ENCODE data around the gene OVCA2. TPM values are rescaled to one million over a fixed set of nuclear protein-coding genes. Genes with fewer than 3 reads are reported as not detected.

Gene OVCA2
- total and polyA plus RNA-seq, 2 donors from 2014 or later: 22.9 to 63.6 TPM

GRCh38 chr17:2029911-2030778 lies 11.7 kb upstream of the OVCA2 start, which contains the start of gene DPH1:
DPH1 (plus strand) TSS chr17:2030153; CDS start chr17:2030170, 17 bp downstream.
- H3K36me3 ChIP-seq (ENCODE audit: control insufficient read depth in 2 of 3, insufficient read depth in 3 of 3, low read length in 3 of 3): peaks cover 0 to 6% (median 3%) of the 10 kb centered on the region in 3 donors
- H3K27ac ChIP-seq (ENCODE audit: low read depth in 2 of 2, low read length in 2 of 2): peak within 1 kb of the TSS; percentile 25 to 62
- peaks cover 0 to 12% (median 6%) of the 10 kb centered on the region in 3 donors for H3K4me1 ChIP-seq (ENCODE audit: control insufficient read depth in 2 of 3, insufficient read depth in 2 of 3, low read depth in 1 of 3, low read length in 3 of 3)
- no peak for FAIRE-seq
- no peaks in the 10 kb centered on the region for H3K9me3 ChIP-seq (ENCODE audit: control insufficient read depth in 2 of 3, insufficient read depth in 1 of 3, low read length in 3 of 3)
- no peaks in the 10 kb centered on the region for H3K27me3 ChIP-seq (ENCODE audit: control insufficient read depth, insufficient read depth, low read length)
- peak; percentile 90 to 96 (median 94) for DNase-seq
- H3K9ac ChIP-seq (ENCODE audit: low read length in 3 of 3): peak within 1 kb of the TSS; percentile 73 to 76 (median 74)
- peak; percentile 20 for TF ChIP-seq CTCF (IDR thresholded peaks at IDR 0.05; ENCODE audit: borderline replicate concordance, extremely low read depth, insufficient read depth)
- intact Hi-C loops (cut with DNase I): loop anchor here (5.0 kb wide), 1 partner anchor 118 kb away; no protein-coding TSS in a partner anchor
- H3K4me3 ChIP-seq (ENCODE audit: low read length in 3 of 3): peak within 1 kb of the TSS; percentile 55 to 94 (median 91)

GRCh38 chr17:2030779-2031163 lies 11.1 kb upstream of the OVCA2 start:
- TF ChIP-seq CTCF (IDR thresholded peaks at IDR 0.05; ENCODE audit: borderline replicate concordance, extremely low read depth, insufficient read depth): peak; percentile 57
- peak overlapping the region; percentile 55 to 94 (median 91) for H3K4me3 ChIP-seq (ENCODE audit: low read length in 3 of 3)
- intact Hi-C loops (cut with DNase I): no loop called here
- peaks cover 0 to 10% (median 6%) of the 10 kb centered on the region in 3 donors for H3K4me1 ChIP-seq (ENCODE audit: control insufficient read depth in 2 of 3, insufficient read depth in 2 of 3, low read depth in 1 of 3, low read length in 3 of 3)
- peaks cover 0 to 9% (median 3%) of the 10 kb centered on the region in 3 donors for H3K36me3 ChIP-seq (ENCODE audit: control insufficient read depth in 2 of 3, insufficient read depth in 3 of 3, low read length in 3 of 3)
- H3K9ac ChIP-seq (ENCODE audit: low read length in 3 of 3): peak overlapping the region; percentile 73 to 76 (median 74)
- FAIRE-seq (no peak), DNase-seq (peak in 1 of 5 donors; percentile 81)
- H3K27ac ChIP-seq (ENCODE audit: low read depth in 2 of 2, low read length in 2 of 2): no peak overlapping the region
- H3K9me3 ChIP-seq (ENCODE audit: control insufficient read depth in 2 of 3, insufficient read depth in 1 of 3, low read length in 3 of 3): no peaks in the 10 kb centered on the region
- H3K27me3 ChIP-seq (ENCODE audit: control insufficient read depth, insufficient read depth, low read length): no peaks in the 10 kb centered on the region

GRCh38 chr17:2033153-2033552 lies 8.7 kb upstream of the OVCA2 start:
- Histone ChIP-seq H3K9ac (ENCODE audit: low read length in 3 of 3) (no peak overlapping the region), H3K4me1 (ENCODE audit: control insufficient read depth in 2 of 3, insufficient read depth in 2 of 3, low read depth in 1 of 3, low read length in 3 of 3) (peaks cover 0 to 10% (median 6%) of the 10 kb centered on the region in 3 donors), H3K27me3 (ENCODE audit: control insufficient read depth, insufficient read depth, low read length) (no peaks in the 10 kb centered on the region), H3K36me3 (ENCODE audit: control insufficient read depth in 2 of 3, insufficient read depth in 3 of 3, low read length in 3 of 3) (peaks cover 2 to 26% (median 14%) of the 10 kb centered on the region in 3 donors), H3K9me3 (ENCODE audit: control insufficient read depth in 2 of 3, insufficient read depth in 1 of 3, low read length in 3 of 3) (no peaks in the 10 kb centered on the region), H3K27ac (ENCODE audit: low read depth in 2 of 2, low read length in 2 of 2) (no peak overlapping the region), H3K4me3 (ENCODE audit: low read length in 3 of 3) (no peak overlapping the region)
- no peak for TF ChIP-seq CTCF (IDR thresholded peaks at IDR 0.05; ENCODE audit: borderline replicate concordance, extremely low read depth, insufficient read depth)
- FAIRE-seq (no peak), DNase-seq (no peak)
- intact Hi-C loops (cut with DNase I): no loop called here
